ENCODE measurements around the gene RPL13. TPM values are rescaled to one million over a fixed set of nuclear protein-coding genes. Genes with fewer than 3 reads are reported as not detected.

The RPL13 gene
- total RNA-seq, 1 donor from 2014 or later, result 1,914 TPM

DNA sequence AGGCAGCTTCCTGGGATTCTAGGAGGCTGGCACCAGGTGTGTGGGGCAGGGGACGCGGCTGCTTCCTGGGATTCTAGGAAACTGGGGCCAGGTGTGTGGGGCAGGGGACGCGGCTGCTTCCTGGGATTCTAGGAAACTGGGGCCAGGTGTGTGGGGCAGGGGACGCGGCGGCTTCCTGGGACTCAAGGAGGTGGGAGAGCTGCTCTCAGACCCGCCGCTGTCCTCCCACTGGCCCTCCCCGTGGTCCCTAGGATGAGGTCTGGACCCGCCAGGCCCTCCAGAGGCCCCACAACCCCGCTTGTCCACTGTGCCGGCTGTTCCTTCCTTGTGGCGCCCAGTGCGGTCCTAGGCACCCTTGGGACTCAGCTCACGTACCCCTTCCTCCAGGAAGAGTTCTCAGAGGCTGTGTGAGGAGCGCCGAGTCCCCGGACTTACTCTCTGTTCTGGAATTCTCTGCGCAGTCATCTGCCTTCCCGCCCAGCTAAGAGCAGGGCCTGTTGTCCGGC lies 53.5 kb downstream of the RPL13 start:
- no peaks in the 10 kb centered on the region for H3K36me3 ChIP-seq
- TF ChIP-seq EZH2phosphoT487 (IDR thresholded peaks at IDR 0.05) (no peak), EZH2 (IDR thresholded peaks at IDR 0.05) (no peak)
- TF ChIP-seq, protein P1, sequence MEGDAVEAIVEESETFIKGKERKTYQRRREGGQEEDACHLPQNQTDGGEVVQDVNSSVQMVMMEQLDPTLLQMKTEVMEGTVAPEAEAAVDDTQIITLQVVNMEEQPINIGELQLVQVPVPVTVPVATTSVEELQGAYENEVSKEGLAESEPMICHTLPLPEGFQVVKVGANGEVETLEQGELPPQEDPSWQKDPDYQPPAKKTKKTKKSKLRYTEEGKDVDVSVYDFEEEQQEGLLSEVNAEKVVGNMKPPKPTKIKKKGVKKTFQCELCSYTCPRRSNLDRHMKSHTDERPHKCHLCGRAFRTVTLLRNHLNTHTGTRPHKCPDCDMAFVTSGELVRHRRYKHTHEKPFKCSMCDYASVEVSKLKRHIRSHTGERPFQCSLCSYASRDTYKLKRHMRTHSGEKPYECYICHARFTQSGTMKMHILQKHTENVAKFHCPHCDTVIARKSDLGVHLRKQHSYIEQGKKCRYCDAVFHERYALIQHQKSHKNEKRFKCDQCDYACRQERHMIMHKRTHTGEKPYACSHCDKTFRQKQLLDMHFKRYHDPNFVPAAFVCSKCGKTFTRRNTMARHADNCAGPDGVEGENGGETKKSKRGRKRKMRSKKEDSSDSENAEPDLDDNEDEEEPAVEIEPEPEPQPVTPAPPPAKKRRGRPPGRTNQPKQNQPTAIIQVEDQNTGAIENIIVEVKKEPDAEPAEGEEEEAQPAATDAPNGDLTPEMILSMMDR (IDR thresholded peaks at IDR 0.05), result no peak
- Mint-ChIP-seq H3K27me3 (ENCODE audit: insufficient read depth, low read depth) (peaks cover 14% of the 10 kb centered on the region), H3K36me3 (no peaks in the 10 kb centered on the region), H3K4me3 (no peak overlapping the region), H3K27ac (no peak overlapping the region), H3K9me3 (peaks cover 2% of the 10 kb centered on the region), H3K4me1 (peaks cover 27% of the 10 kb centered on the region)
- no peaks in the 10 kb centered on the region for H3K79me2 ChIP-seq (ENCODE audit: low read depth)
- no peak for DNase-seq (ENCODE audit: low spot score)
- H3K9ac ChIP-seq, result no peak overlapping the region
- peaks cover 7% of the 10 kb centered on the region for H3F3A ChIP-seq (ENCODE audit: low read depth)
- H3K27ac ChIP-seq, result no peak overlapping the region
- no peaks in the 10 kb centered on the region for H3K27me3 ChIP-seq
- no peaks in the 10 kb centered on the region for H3K9me3 ChIP-seq (ENCODE audit: low read depth)
- H3K4me2 ChIP-seq, result no peak overlapping the region
- H3K4me3 ChIP-seq, result no peak overlapping the region
- H4K20me1 ChIP-seq (ENCODE audit: low read depth), result no peaks in the 10 kb centered on the region
- no peak overlapping the region for H2AFZ ChIP-seq (replicated peaks)
- H3K4me1 ChIP-seq, result peaks cover 9% of the 10 kb centered on the region

Small RNAs within 50 kb of the gene (small RNA-seq; reads per million reads assigned to genes)
- gene SNORD68, result not detected

Other genes with a start within 250 kb of the RPL13 start
- gene ANKRD11, start 70.1 kb upstream of the RPL13 start, total RNA-seq (ENCODE audit: low replicate concordance), result 47.3 and 68.1 TPM in 2 replicates
- gene SPG7, start 52.3 kb upstream of the RPL13 start, total RNA-seq (ENCODE audit: low replicate concordance), result 122 and 240 TPM in 2 replicates
- gene CPNE7, start 15.1 kb downstream of the RPL13 start, total RNA-seq (ENCODE audit: low replicate concordance), result 5.2 and 21.1 TPM in 2 replicates
- gene DPEP1, start 53.0 kb downstream of the RPL13 start, total RNA-seq (ENCODE audit: low replicate concordance), result 0.24 and 0.74 TPM in 2 replicates
- gene CHMP1A, start 97.0 kb downstream of the RPL13 start, total RNA-seq (ENCODE audit: low replicate concordance), result 34.6 and 78.5 TPM in 2 replicates
- 9.3 and 14.1 TPM in 2 replicates for gene SPATA33, start 97.2 kb downstream of the RPL13 start, total RNA-seq (ENCODE audit: low replicate concordance)
- gene CDK10, start 126.0 kb downstream of the RPL13 start, total RNA-seq (ENCODE audit: low replicate concordance), result 75.6 and 107 TPM in 2 replicates
- 7.6 and 13.2 TPM in 2 replicates for gene SPATA2L, start 141.0 kb downstream of the RPL13 start, total RNA-seq (ENCODE audit: low replicate concordance)
- gene VPS9D1, start 160.2 kb downstream of the RPL13 start, total RNA-seq (ENCODE audit: low replicate concordance), result 1.6 and 4.7 TPM in 2 replicates
- gene ZNF276, start 160.9 kb downstream of the RPL13 start, total RNA-seq (ENCODE audit: low replicate concordance), result 8.4 and 21.7 TPM in 2 replicates

Measured in neural progenitor cell (in vitro differentiated cells).